GM12891 (cell line): ENCODE results near the gene HIP1R.

ENCODE experiments used
- POLR2A ChIP-seq: IDR thresholded peaks from 2 replicates; pipeline ENCODE4 v1.6.1; 2011; ENCODE audit warnings: low read depth, low read length, control low read depth
- POLR2AphosphoS5 ChIP-seq: IDR thresholded peaks from 2 replicates; pipeline ENCODE4 v1.6.1; 2011; ENCODE audit warnings: low read depth, low read length, control low read depth

DNA sequence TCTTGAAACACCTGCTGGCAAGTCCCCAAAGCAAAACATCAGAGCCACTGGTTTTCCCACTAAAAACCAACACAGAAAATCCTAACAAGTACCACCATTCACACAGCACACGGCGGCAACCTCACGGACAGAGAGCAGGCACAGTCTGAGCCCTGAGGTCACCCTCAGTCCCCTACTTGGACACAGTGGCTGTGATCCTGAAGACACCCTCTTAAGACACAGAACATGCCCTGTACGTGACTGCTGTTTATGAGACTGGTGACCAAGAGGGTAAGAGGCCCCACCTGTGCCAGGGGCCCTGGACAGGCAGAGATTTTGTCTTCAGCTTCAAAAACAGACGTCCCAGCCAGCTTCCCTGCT is 29.6 kb downstream of the HIP1R start:
- TF ChIP-seq POLR2A (no peak), POLR2AphosphoS5 (peak; percentile 54; the same call in 1 of the 2 replicates)
